PC-9 (cell line): ENCODE results near the gene ZNF792. TPM values are rescaled to one million over a fixed set of nuclear protein-coding genes. Genes with fewer than 3 reads are reported as not detected.
"Not testable (repeated sequence)": the region's sequence is repeated elsewhere in the genome, so short reads cannot be mapped to it uniquely, and the experiment has no call there.

Source experiments
- BruUV-seq: library from RNA; stranded (reverse); fragments of 400-500 nt; replicated peaks from 2 replicates; lab custom pipeline; 2021; lab: Mats Ljungman, UMichigan
- CTCF ChIA-PET: fragments of 300-600 bp; sonication (Branson Sonifier 250); formaldehyde crosslinking; loops from one replicate; lab custom pipeline; 2022; ENCODE audit warnings: antibody characterized with exemption; lab: Charles Lee
- POLR2A ChIA-PET: fragments of 300-600 bp; sonication (Branson Sonifier 250); formaldehyde crosslinking; loops from one replicate; lab custom pipeline; 2022; ENCODE audit warnings: antibody characterized with exemption; ENCODE audit not compliant: unreplicated experiment; lab: Charles Lee
- DNase-seq, 2 experiments: peaks; one replicate each; pipeline versions ENCODE4 v3.0.0 to v3.0.0-alpha.2; 2015 to 2022; ENCODE audit warnings: mixed read lengths in 1 of 2
- H2AFZ ChIP-seq: fragments of 200-600 bp; sonication (generic); 2 replicates; pipeline ENCODE4 v1.8.1; 2017; ENCODE audit warnings: antibody characterized with exemption
- H3F3A ChIP-seq: fragments of 200-600 bp; sonication (generic); 2 replicates; pipeline ENCODE4 v1.8.1; 2017; ENCODE audit warnings: antibody characterized with exemption, mild to moderate bottlenecking, low read depth; ENCODE audit not compliant: insufficient read depth
- H3K27ac ChIP-seq: fragments of 200-600 bp; sonication (generic); 2 replicates; pipeline ENCODE4 v1.6.1; 2016; ENCODE audit warnings: mixed run types
- H3K27me3 ChIP-seq: fragments of 200-600 bp; sonication (generic); 2 replicates; pipeline ENCODE4 v1.6.1; 2016; ENCODE audit warnings: low read depth, mixed run types; ENCODE audit not compliant: insufficient read depth
- H3K36me3 ChIP-seq: fragments of 200-600 bp; sonication (generic); 2 replicates; pipeline ENCODE4 v1.6.1; 2016; ENCODE audit warnings: low read depth, mixed run types
- H3K4me1 ChIP-seq: fragments of 200-600 bp; sonication (generic); replicated peaks from 2 replicates; pipeline ENCODE4 v1.6.1; 2016; ENCODE audit warnings: mixed run types; ENCODE audit not compliant: insufficient read depth
- H3K4me2 ChIP-seq: fragments of 200-600 bp; sonication (generic); 2 replicates; pipeline ENCODE4 v1.6.1; 2017; ENCODE audit warnings: mixed run types
- H3K4me3 ChIP-seq: fragments of 200-600 bp; sonication (generic); 2 replicates; pipeline ENCODE4 v1.6.1; 2016; ENCODE audit warnings: mixed run types
- H3K79me2 ChIP-seq: fragments of 200-600 bp; sonication (generic); 2 replicates; pipeline ENCODE4 v1.6.1; 2017; ENCODE audit warnings: low read depth, mixed run types
- H3K9me2 ChIP-seq: fragments of 200-600 bp; sonication (generic); 2 replicates; pipeline ENCODE4 v1.8.1; 2017; ENCODE audit warnings: mild to moderate bottlenecking; ENCODE audit not compliant: insufficient read depth
- H3K9me3 ChIP-seq: fragments of 200-600 bp; sonication (generic); 2 replicates; pipeline ENCODE4 v1.8.1; 2016; ENCODE audit warnings: low read depth; ENCODE audit not compliant: insufficient read depth
- H4K20me1 ChIP-seq: fragments of 200-600 bp; sonication (generic); 2 replicates; pipeline ENCODE4 v1.8.1; 2017; ENCODE audit not compliant: insufficient read depth
- EZH2 ChIP-seq: fragments of 200-600 bp; sonication (generic); IDR thresholded peaks from 2 replicates; pipeline ENCODE4 v1.8.0; 2017; ENCODE audit warnings: antibody characterized with exemption, low read depth
- intact Hi-C: fragments of 100-400 bp; cut with micrococcal nuclease; formaldehyde crosslinking; loops from one replicate; pipeline ENCODE4 v1.10.0; 2022; ENCODE audit not compliant: unreplicated experiment
- total RNA-seq: library from RNA; stranded (reverse); gene quantifications from 2 replicates; pipeline ENCODE4 v1.2.3, GENCODE V29; 2021
- TF ChIP-seq, protein P1 (sequence below): fragments of 200-600 bp; sonication (generic); conservative IDR thresholded peaks from 2 replicates; pipeline ENCODE4 v1.6.1; 2017; ENCODE audit warnings: mixed run types, antibody characterized with exemption, mild to moderate bottlenecking, moderate library complexity

ZNF792 gene
- total RNA-seq, 1 experiment from 2014 or later = 3.5 TPM

DNA sequence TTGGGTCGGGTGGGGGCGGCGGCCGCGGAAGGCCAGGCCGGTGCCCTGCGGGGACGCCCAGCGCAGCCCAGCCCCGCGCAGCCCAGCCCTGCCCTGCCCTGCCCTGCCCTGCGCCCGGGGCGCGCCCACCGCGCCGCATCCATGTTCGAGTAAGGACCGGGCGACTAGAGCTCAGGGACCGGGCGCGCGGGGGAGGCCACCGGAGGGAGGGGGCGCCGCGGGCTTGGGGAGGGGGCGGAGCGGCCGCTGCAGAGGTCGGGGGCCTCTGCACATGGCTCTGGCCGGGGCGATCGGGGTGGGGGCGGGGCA is 36.3 kb upstream of the ZNF792 start:
- BruUV-seq = no TSS peak

DNA sequence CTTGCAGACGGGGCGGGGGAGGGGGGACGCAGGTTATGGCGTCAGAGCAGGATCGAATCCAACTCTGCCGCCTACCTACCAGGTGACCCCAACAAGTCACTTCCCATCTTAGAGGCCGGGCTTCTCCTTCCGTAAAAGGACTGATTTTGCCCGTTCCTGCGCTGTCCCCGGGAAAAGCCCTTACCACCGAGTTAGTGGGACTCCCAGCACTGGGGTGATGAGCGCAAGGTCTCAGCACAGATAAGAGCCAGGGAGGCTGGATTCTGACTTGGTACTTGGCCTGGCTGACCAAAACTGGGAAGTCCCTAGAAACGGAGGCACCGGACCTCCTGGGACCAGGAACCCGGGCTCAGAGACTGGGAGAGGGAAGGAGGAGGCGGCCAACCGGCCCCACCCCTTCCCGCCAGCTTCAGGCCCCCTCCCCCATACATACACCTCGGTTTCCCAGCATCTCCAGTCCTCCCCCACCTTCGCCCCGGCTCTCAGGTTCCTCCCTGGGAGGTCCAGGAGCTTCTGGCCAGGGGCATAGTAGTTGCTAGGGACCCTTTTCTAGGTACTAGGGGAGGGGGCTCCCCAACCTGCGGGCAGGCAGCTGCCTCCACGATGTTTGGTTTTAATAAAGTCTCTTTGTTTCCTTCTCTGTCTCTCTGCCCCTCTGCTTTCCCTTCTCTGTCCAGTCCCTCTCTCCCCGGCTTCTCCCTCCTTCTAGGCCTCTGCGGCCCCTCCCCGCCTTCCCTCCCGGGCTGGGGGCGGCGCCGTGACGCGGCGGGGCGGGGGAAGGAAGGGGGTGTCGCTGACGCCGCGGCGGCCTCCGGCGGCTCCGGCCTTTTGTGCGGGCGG is 35.7 kb upstream of the ZNF792 start, which contains the start of gene GRAMD1A:
Gene GRAMD1A, plus strand, starts transcription at position 826 of the 840 bp plus-strand sequence. CDS start 156 bp downstream, outside the sequence.
- no peaks in the 10 kb centered on the region for H3K36me3 ChIP-seq
- H3K4me1 ChIP-seq = peaks cover 32% of the 10 kb centered on the region
- peak; percentile 61 to 92 for DNase-seq
- no peaks in the 10 kb centered on the region for H3K27me3 ChIP-seq
- TF ChIP-seq, protein P1, sequence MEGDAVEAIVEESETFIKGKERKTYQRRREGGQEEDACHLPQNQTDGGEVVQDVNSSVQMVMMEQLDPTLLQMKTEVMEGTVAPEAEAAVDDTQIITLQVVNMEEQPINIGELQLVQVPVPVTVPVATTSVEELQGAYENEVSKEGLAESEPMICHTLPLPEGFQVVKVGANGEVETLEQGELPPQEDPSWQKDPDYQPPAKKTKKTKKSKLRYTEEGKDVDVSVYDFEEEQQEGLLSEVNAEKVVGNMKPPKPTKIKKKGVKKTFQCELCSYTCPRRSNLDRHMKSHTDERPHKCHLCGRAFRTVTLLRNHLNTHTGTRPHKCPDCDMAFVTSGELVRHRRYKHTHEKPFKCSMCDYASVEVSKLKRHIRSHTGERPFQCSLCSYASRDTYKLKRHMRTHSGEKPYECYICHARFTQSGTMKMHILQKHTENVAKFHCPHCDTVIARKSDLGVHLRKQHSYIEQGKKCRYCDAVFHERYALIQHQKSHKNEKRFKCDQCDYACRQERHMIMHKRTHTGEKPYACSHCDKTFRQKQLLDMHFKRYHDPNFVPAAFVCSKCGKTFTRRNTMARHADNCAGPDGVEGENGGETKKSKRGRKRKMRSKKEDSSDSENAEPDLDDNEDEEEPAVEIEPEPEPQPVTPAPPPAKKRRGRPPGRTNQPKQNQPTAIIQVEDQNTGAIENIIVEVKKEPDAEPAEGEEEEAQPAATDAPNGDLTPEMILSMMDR = no peak
- no peak for TF ChIP-seq EZH2
- H3K4me2 ChIP-seq = peak within 1 kb of the TSS; percentile 95
- peak within 1 kb of the TSS; percentile 75 for H3K4me3 ChIP-seq
- H3K9me2 ChIP-seq = no peaks in the 10 kb centered on the region
- CTCF ChIA-PET = interaction anchor here (0.7 kb wide), 1 partner anchor 109 kb away, joined by 5 read pairs; no protein-coding TSS in a partner anchor
- peaks cover 20% of the 10 kb centered on the region for H3K79me2 ChIP-seq
- H3K9me3 ChIP-seq = no peaks in the 10 kb centered on the region
- POLR2A ChIA-PET = no interaction called here
- H3F3A ChIP-seq = peaks cover 29% of the 10 kb centered on the region
- H2AFZ ChIP-seq = peak within 1 kb of the TSS; percentile 78
- intact Hi-C loops = no loop called here
- no peaks in the 10 kb centered on the region for H4K20me1 ChIP-seq
- H3K27ac ChIP-seq = peak within 1 kb of the TSS; percentile 65
- TSS peak; percentile 86 for BruUV-seq

More for the DNA sequence above, 36.3 kb upstream of the ZNF792 start:
- H3K4me3 ChIP-seq = peak overlapping the region; percentile 75; the same call in 1 of the 2 replicates
- peak overlapping the region; percentile 92 for H3K4me2 ChIP-seq
- H3K4me1 ChIP-seq = peaks cover 32% of the 10 kb centered on the region
- H4K20me1 ChIP-seq = no peaks in the 10 kb centered on the region
- H3K9me3 ChIP-seq = no peaks in the 10 kb centered on the region
- H3K27ac ChIP-seq = no peak overlapping the region
- intact Hi-C loops = no loop called here
- DNase-seq = no peak
- ChIA-PET CTCF (interaction anchor here (0.7 kb wide), 1 partner anchor 109 kb away, joined by 5 read pairs; no protein-coding TSS in a partner anchor), POLR2A (no interaction called here)
- H3K9me2 ChIP-seq = no peaks in the 10 kb centered on the region
- H3K79me2 ChIP-seq = peaks cover 20% of the 10 kb centered on the region
- peaks cover 31% of the 10 kb centered on the region for H3F3A ChIP-seq
- H3K36me3 ChIP-seq = no peaks in the 10 kb centered on the region
- H2AFZ ChIP-seq = no peak overlapping the region; the same call in 1 of the 2 replicates
- no peak for TF ChIP-seq EZH2
- TF ChIP-seq, protein P1 = no peak
- H3K27me3 ChIP-seq = no peaks in the 10 kb centered on the region

DNA sequence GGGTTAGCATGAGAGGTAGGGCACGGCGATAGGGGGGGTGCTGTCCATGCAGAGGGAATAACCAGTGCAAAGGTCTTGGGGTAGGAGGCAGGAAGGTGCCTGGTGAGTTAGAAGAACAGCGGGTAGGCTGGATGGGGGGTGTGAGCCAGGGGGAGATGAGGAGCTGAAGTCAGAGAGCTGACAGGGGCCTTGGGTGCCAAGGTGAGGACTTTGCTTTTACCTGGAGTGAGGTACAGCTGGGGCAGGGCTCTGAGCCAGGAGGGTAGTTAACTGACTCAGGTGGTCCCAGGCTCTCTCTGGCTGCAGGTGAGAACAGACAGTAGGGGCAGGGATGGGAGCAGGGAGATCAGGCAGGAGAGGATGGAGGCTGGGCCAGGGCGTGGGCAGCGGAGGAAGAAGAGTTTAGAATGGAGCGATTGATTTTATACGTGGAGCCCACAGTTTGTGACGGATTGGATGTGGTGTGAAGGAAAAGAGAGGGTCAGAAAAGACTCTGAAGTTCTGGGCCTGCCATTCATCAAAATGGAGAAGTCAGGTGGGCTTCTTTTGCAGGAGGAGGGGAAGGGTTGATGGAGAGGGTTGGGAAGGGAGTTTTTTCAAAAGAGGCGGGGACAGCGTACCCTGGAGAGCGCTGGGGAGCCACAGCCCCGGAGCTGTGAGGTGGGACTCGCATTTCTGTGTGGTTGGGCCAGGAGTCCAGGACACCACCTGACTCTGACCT is 34.9 kb upstream of the ZNF792 start:
- Histone ChIP-seq H3K4me3 (peak overlapping the region; percentile 75; the same call in 1 of the 2 replicates), H3K27ac (no peak overlapping the region), H3K79me2 (peaks cover 16% of the 10 kb centered on the region), H4K20me1 (no peaks in the 10 kb centered on the region), H2AFZ (peak overlapping the region; percentile 78; the same call in 1 of the 2 replicates), H3K36me3 (no peaks in the 10 kb centered on the region), H3K9me3 (no peaks in the 10 kb centered on the region), H3F3A (peaks cover 21% of the 10 kb centered on the region), H3K9me2 (no peaks in the 10 kb centered on the region), H3K27me3 (no peaks in the 10 kb centered on the region), H3K4me1 (peaks cover 34% of the 10 kb centered on the region), H3K4me2 (peak overlapping the region; percentile 95)
- no TSS peak for BruUV-seq
- POLR2A ChIA-PET = interaction anchor here (0.6 kb wide), 1 partner anchor 789 kb away, joined by 3 read pairs; no protein-coding TSS in a partner anchor
- CTCF ChIA-PET = no interaction called here
- intact Hi-C loops = no loop called here
- TF ChIP-seq EZH2 = no peak
- TF ChIP-seq, protein P1 = no peak
- no peak for DNase-seq

DNA sequence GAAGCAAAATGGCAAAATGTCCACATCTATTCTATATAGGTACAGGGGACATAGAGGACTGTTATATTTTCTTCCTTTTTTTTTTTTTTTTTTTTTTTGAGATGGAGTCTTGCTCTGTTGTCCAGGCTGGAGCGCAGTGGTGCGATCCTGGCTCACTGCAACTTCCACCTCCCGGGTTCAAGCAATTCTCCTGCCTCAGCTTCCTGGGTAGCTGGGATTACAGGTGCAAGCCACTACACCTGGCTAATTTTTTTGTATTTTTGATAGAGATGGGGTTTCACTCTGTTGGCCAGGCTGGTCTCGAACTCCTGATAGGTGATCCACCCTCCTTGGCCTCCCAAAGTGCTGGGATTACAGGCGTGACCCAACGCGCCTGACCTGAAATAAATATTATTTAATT is 34.2 kb upstream of the ZNF792 start:
- H3K27me3 ChIP-seq, DNase-seq, CTCF ChIA-PET, H3K36me3 ChIP-seq, H3K9me2 ChIP-seq, H3K27ac ChIP-seq, intact Hi-C loops, POLR2A ChIA-PET, H4K20me1 ChIP-seq, H3K4me2 ChIP-seq, H2AFZ ChIP-seq, BruUV-seq, H3K9me3 ChIP-seq, H3K4me3 ChIP-seq: not testable (repeated sequence)
- H3F3A ChIP-seq = peaks cover 20% of the 10 kb centered on the region
- H3K4me1 ChIP-seq = peaks cover 27% of the 10 kb centered on the region
- peaks cover 12% of the 10 kb centered on the region for H3K79me2 ChIP-seq
